ENCODE measurements around the gene AUTS2.

The AUTS2 gene

GRCh38 chr7:69825113-69825972, 227.1 kb downstream of the AUTS2 start:
- no peak for DNase-seq

GRCh38 chr7:69826283-69826682, 228.0 kb downstream of the AUTS2 start:
- no peak for DNase-seq

- DNase-seq: no peak
Observed at GRCh38 chr7:69827140-69827539, 228.9 kb downstream of the AUTS2 start.

- no peak for DNase-seq
Observed at GRCh38 chr7:69827558-69827957, 229.3 kb downstream of the AUTS2 start.

GRCh38 chr7:69832356-69832755, 234.1 kb downstream of the AUTS2 start:
- DNase-seq: no peak

GRCh38 chr7:69833964-69834363, 235.7 kb downstream of the AUTS2 start:
- DNase-seq: no peak

- no peak for DNase-seq
Observed at GRCh38 chr7:69836702-69837101, 238.4 kb downstream of the AUTS2 start.

- DNase-seq: no peak
Observed at GRCh38 chr7:69837387-69838068, 239.3 kb downstream of the AUTS2 start.

- DNase-seq: no peak
Observed at GRCh38 chr7:69839782-69840181, 241.5 kb downstream of the AUTS2 start.

GRCh38 chr7:69840248-69840647, 242.0 kb downstream of the AUTS2 start:
- DNase-seq: no peak

GRCh38 chr7:69843653-69844052, 245.4 kb downstream of the AUTS2 start:
- DNase-seq: no peak

GRCh38 chr7:69844264-69844868, 246.1 kb downstream of the AUTS2 start:
- no peak for DNase-seq

- DNase-seq: no peak
Observed at GRCh38 chr7:69845721-69846495, 247.6 kb downstream of the AUTS2 start.

GRCh38 chr7:69847921-69848612, 249.8 kb downstream of the AUTS2 start:
- no peak for DNase-seq

GRCh38 chr7:69849268-69849667, 251.0 kb downstream of the AUTS2 start:
- DNase-seq: no peak

- DNase-seq: no peak
Observed at GRCh38 chr7:69857014-69857413, 258.7 kb downstream of the AUTS2 start.

GRCh38 chr7:69858471-69858870, 260.2 kb downstream of the AUTS2 start:
- no peak for DNase-seq

- no peak for DNase-seq
Observed at GRCh38 chr7:69859342-69859741, 261.1 kb downstream of the AUTS2 start.

GRCh38 chr7:69860486-69860885, 262.2 kb downstream of the AUTS2 start:
- no peak for DNase-seq

GRCh38 chr7:69860941-69861622, 262.8 kb downstream of the AUTS2 start:
- DNase-seq: no peak

GRCh38 chr7:69862413-69863064, 264.3 kb downstream of the AUTS2 start:
- DNase-seq: no peak

Data from effector CD4-positive, alpha-beta T cell (primary cell).